SK-N-SH (cell line): ENCODE results near the gene KCNQ4. TPM values are rescaled to one million over a fixed set of nuclear protein-coding genes. Genes with fewer than 3 reads are reported as not detected.
A peak's percentile ranks its signal among the peaks of the same experiment; 100 is the strongest.

Experiments
- CTCF ChIA-PET: fragments of 300-600, 350-600 bp; formaldehyde crosslinking; extraction: SDS; loops from one replicate; lab custom pipeline; 2021; lab: Yijun Ruan, JAX
- POLR2A ChIA-PET: fragments of 350-600 bp; sonication (Branson Sonifier 250); formaldehyde crosslinking; extraction: SDS; loops from one replicate; lab custom pipeline; 2020; ENCODE audit warnings: antibody characterized with exemption, inconsistent platforms; lab: Yijun Ruan, JAX
- DNase-seq: peaks from one replicate; pipeline ENCODE4 v3.0.0; 2012
- H2AFZ ChIP-seq: fragments of 200-600 bp; sonication (generic); 2 replicates; pipeline ENCODE4 v1.8.1; 2016; ENCODE audit warnings: antibody characterized with exemption, mild to moderate bottlenecking, low read depth
- H3F3A ChIP-seq: fragments of 200-600 bp; sonication (generic); replicated peaks from 2 replicates; pipeline ENCODE3; 2016; ENCODE audit warnings: antibody characterized with exemption, mild to moderate bottlenecking; ENCODE audit not compliant: insufficient read depth
- H3K27ac ChIP-seq, 2 experiments: fragments of 200-500 bp in 1 of 2; fragments of 200-600 bp in 1 of 2; sonication (Bioruptor generic) in 1 of 2; sonication (generic), shearing (Covaris generic) in 1 of 2; 2 replicates each; pipeline versions ENCODE4 v1.5.1 to v1.6.1; 2014 to 2016; ENCODE audit warnings: low read depth in 2 of 2, inconsistent platforms in 1 of 2, low read length in 1 of 2, mild to moderate bottlenecking in 1 of 2, mixed read lengths in 1 of 2
- H3K27me3 ChIP-seq: fragments of 200-600 bp; sonication (generic), shearing (Covaris generic); 2 replicates; pipeline ENCODE4 v1.6.1; 2016; ENCODE audit warnings: mixed run types; ENCODE audit not compliant: insufficient read depth
- H3K36me3 ChIP-seq, 2 experiments: fragments of 200-500 bp in 1 of 2; fragments of 200-600 bp in 1 of 2; sonication (Bioruptor generic) in 1 of 2; sonication (generic) in 1 of 2; replicated peaks in 1 of 2; 2 replicates each; pipeline versions ENCODE3 to v1.5.1; 2014 to 2016; ENCODE audit warnings: low read length in 1 of 2, mild to moderate bottlenecking in 1 of 2; ENCODE audit not compliant: insufficient read depth in 2 of 2, control insufficient read depth in 1 of 2
- H3K4me1 ChIP-seq, 2 experiments: fragments of 200-500 bp in 1 of 2; fragments of 200-600 bp in 1 of 2; sonication (Bioruptor generic) in 1 of 2; sonication (generic), shearing (Covaris generic) in 1 of 2; 2 replicates each; pipeline versions ENCODE4 v1.5.1 to v1.6.1; 2014 to 2016; ENCODE audit warnings: low read depth in 1 of 2, low read length in 1 of 2, mixed run types in 1 of 2; ENCODE audit not compliant: insufficient read depth in 2 of 2, control insufficient read depth in 1 of 2
- H3K4me2 ChIP-seq: fragments of 200-600 bp; sonication (generic), shearing (Covaris generic); 2 replicates; pipeline ENCODE4 v1.6.1; 2017; ENCODE audit warnings: mixed run types
- H3K4me3 ChIP-seq, 2 experiments: fragments of 200-500 bp in 1 of 2; fragments of 200-600 bp in 1 of 2; sonication (Bioruptor generic) in 1 of 2; sonication (generic), shearing (Covaris generic) in 1 of 2; 2 replicates each; pipeline versions ENCODE4 v1.5.1 to v1.8.1; 2014 to 2016; ENCODE audit warnings: low read depth in 2 of 2, inconsistent platforms in 1 of 2, low read length in 1 of 2, mild to moderate bottlenecking in 1 of 2, mixed read lengths in 1 of 2, moderate library complexity in 1 of 2
- H3K79me2 ChIP-seq: fragments of 200-600 bp; sonication (generic); 2 replicates; pipeline ENCODE4 v1.8.1; 2017; ENCODE audit warnings: mild to moderate bottlenecking; ENCODE audit not compliant: insufficient read depth
- H3K9ac ChIP-seq: fragments of 200-600 bp; sonication (generic); 2 replicates; pipeline ENCODE4 v1.6.1; 2017; ENCODE audit warnings: mixed run types
- H3K9me2 ChIP-seq: fragments of 200-600 bp; sonication (generic); 2 replicates; pipeline ENCODE4 v1.6.1; 2017; ENCODE audit warnings: mixed run types
- H3K9me3 ChIP-seq: fragments of 200-600 bp; sonication (generic); 2 replicates; pipeline ENCODE4 v1.6.1; 2017; ENCODE audit warnings: mixed run types, mild to moderate bottlenecking, moderate library complexity
- H4K20me1 ChIP-seq: fragments of 200-600 bp; sonication (generic); 2 replicates; pipeline ENCODE4 v1.6.1; 2017; ENCODE audit warnings: mild to moderate bottlenecking, mixed run types; ENCODE audit not compliant: insufficient read depth
- CHD2 ChIP-seq: fragments of 150-350 bp; IDR thresholded peaks from 2 replicates; pipeline ENCODE4 v1.6.1; 2018; ENCODE audit warnings: low read length; ENCODE audit not compliant: partially characterized antibody
- CTCF ChIP-seq: fragments of 200-600 bp; sonication (generic); IDR thresholded peaks from 2 replicates; pipeline ENCODE4 v1.6.1; 2017; ENCODE audit warnings: antibody characterized with exemption, mild to moderate bottlenecking, moderate library complexity
- ELF1 ChIP-seq: IDR thresholded peaks from 2 replicates; pipeline ENCODE4 v1.4.0; 2012
- EP300 ChIP-seq, 2 experiments: IDR thresholded peaks; 2 replicates each; pipeline versions ENCODE4 v1.4.0 to v1.6.1; 2012; ENCODE audit warnings: borderline replicate concordance in 1 of 2, low read depth in 1 of 2, low read length in 1 of 2
- EZH2phosphoT487 ChIP-seq: fragments of 200-600 bp; sonication (generic); IDR thresholded peaks from 2 replicates; pipeline ENCODE4 v1.6.1; 2017; ENCODE audit warnings: low read depth, mixed run types, mild to moderate bottlenecking, antibody characterized with exemption, moderate library complexity, borderline replicate concordance
- FOSL2 ChIP-seq: IDR thresholded peaks from 2 replicates; pipeline ENCODE4 v1.4.0; 2012; ENCODE audit warnings: low read depth, mild to moderate bottlenecking, moderate library complexity, borderline replicate concordance
- FOXJ3 ChIP-seq: sonication (generic); formaldehyde crosslinking; IDR thresholded peaks from 2 replicates; pipeline ENCODE4 v1.5.1; 2020; ENCODE audit warnings: mild to moderate bottlenecking, missing genetic modification reagents
- GABPA ChIP-seq: IDR thresholded peaks from 2 replicates; pipeline ENCODE4 v1.4.0; 2012; ENCODE audit warnings: low read depth, mild to moderate bottlenecking
- IRF3 ChIP-seq: fragments of 150-350 bp; IDR thresholded peaks from 2 replicates; pipeline ENCODE4 v1.6.1; 2016; ENCODE audit warnings: mild to moderate bottlenecking, low read depth, low read length
- JUND ChIP-seq: IDR thresholded peaks from 2 replicates; pipeline ENCODE4 v1.4.0; 2012
- MAX ChIP-seq: IDR thresholded peaks from 2 replicates; pipeline ENCODE4 v1.4.0; 2012; ENCODE audit warnings: low read depth
- MEF2A ChIP-seq: IDR thresholded peaks from 2 replicates; pipeline ENCODE4 v1.4.0; 2012; ENCODE audit warnings: low read depth, borderline replicate concordance
- NFIC ChIP-seq: IDR thresholded peaks from 2 replicates; pipeline ENCODE4 v1.4.0; 2012; ENCODE audit warnings: borderline replicate concordance
- POLR2AphosphoS5 ChIP-seq: IDR thresholded peaks from 2 replicates; pipeline ENCODE4 v1.6.1; 2012; ENCODE audit warnings: low read depth, low read length
- RAD21 ChIP-seq: IDR thresholded peaks from 2 replicates; pipeline ENCODE4 v1.6.1; 2012; ENCODE audit warnings: mild to moderate bottlenecking, low read length
- RCOR1 ChIP-seq: fragments of 150-350 bp; IDR thresholded peaks from 2 replicates; pipeline ENCODE4 v1.6.1; 2017; ENCODE audit warnings: antibody characterized with exemption, low read length
- RFX5 ChIP-seq: IDR thresholded peaks from 2 replicates; pipeline ENCODE4 v1.6.1; 2012; ENCODE audit warnings: mild to moderate bottlenecking, improper control_type of control experiment, low read length
- RXRA ChIP-seq: IDR thresholded peaks from 2 replicates; pipeline ENCODE4 v1.4.0; 2012; ENCODE audit warnings: low read depth, mild to moderate bottlenecking, borderline replicate concordance
- SIN3A ChIP-seq: IDR thresholded peaks from 2 replicates; pipeline ENCODE4 v1.6.1; 2012; ENCODE audit warnings: low read depth, mild to moderate bottlenecking, low read length, moderate library complexity, borderline replicate concordance
- SMC3 ChIP-seq: IDR thresholded peaks from 2 replicates; pipeline ENCODE4 v1.6.1; 2012; ENCODE audit warnings: low read depth, low read length, improper control_type of control experiment
- TAF1 ChIP-seq: IDR thresholded peaks from 2 replicates; pipeline ENCODE4 v1.6.1; 2012; ENCODE audit warnings: low read depth, mild to moderate bottlenecking, low read length, moderate library complexity, borderline replicate concordance
- TCF12 ChIP-seq: IDR thresholded peaks from 2 replicates; pipeline ENCODE4 v1.4.0; 2012
- TEAD4 ChIP-seq: IDR thresholded peaks from 2 replicates; pipeline ENCODE4 v1.4.0; 2012; ENCODE audit warnings: mild to moderate bottlenecking, borderline replicate concordance; ENCODE audit not compliant: insufficient read depth
- USF1 ChIP-seq: IDR thresholded peaks from 2 replicates; pipeline ENCODE4 v1.4.0; 2012; ENCODE audit warnings: low read depth, borderline replicate concordance
- USF2 ChIP-seq: fragments of 150-350 bp; IDR thresholded peaks from 2 replicates; pipeline ENCODE4 v1.6.1; 2017; ENCODE audit warnings: antibody characterized with exemption, low read length, low read depth, borderline replicate concordance
- YY1 ChIP-seq: IDR thresholded peaks from 2 replicates; pipeline ENCODE4 v1.4.0; 2012; ENCODE audit warnings: low read depth, mild to moderate bottlenecking
- ZBTB33 ChIP-seq: IDR thresholded peaks from 2 replicates; pipeline ENCODE4 v1.4.0; 2012; ENCODE audit warnings: low read depth, borderline replicate concordance
- WGBS: methylation state at CpG from one replicate; pipeline ENCODE4 v1.1.6; 2017; ENCODE audit warnings: low lambda C conversion rate; 5-methylcytosine and 5-hydroxymethylcytosine counted together
- polyA plus RNA-seq, 3 experiments: library from polyadenylated mRNA; depleted of rRNA; stranded (reverse); fragments of >200 nt; gene quantifications; 2 replicates each; pipeline ENCODE4 v1.2.3, GENCODE V29; 2012

Gene KCNQ4
- polyA plus RNA-seq, 1 of the 3 experiments (the other 2 are of a cell fraction) = 0.15 TPM

- Histone ChIP-seq H3K9ac (no peak overlapping the region), H2AFZ (0 out of 2 replicates have a peak overlapping the region, but pooled peaks have one; percentile 30), H3K4me1 (no peaks in the 10 kb centered on the region; a peak in 1 of 4 replicates), H3K36me3 (no peaks in the 10 kb centered on the region), H3K27me3 (no peaks in the 10 kb centered on the region), H3K9me2 (no peaks in the 10 kb centered on the region), H3K4me2 (no peak overlapping the region), H3K79me2 (no peaks in the 10 kb centered on the region), H3K9me3 (no peaks in the 10 kb centered on the region), H3K27ac (no peak overlapping the region), H3F3A (no peaks in the 10 kb centered on the region), H4K20me1 (no peaks in the 10 kb centered on the region), H3K4me3 (no peak overlapping the region)
- 42% methylated on average over 5 of the region's 12 CpGs for WGBS
- ChIA-PET POLR2A (interaction anchor here (0.5 kb wide), 1 partner anchor 96 kb away, joined by 3 read pairs; no protein-coding TSS in a partner anchor), CTCF (interaction anchor here (0.6 to 17.4 kb wide), 77 partner anchors 8 to 559 kb away, joined by 3 to 339 read pairs (median 4); partner anchors contain the start of genes CITED4, NFYC, RIMS3 and ZNF684)
- peak; percentile 78 for DNase-seq
- TF ChIP-seq RXRA = no peak
- no peak for TF ChIP-seq TCF12
- no peak for TF ChIP-seq EZH2phosphoT487
- TF ChIP-seq RFX5 = no peak
- TF ChIP-seq JUND = no peak
- peak; percentile 85 for TF ChIP-seq SMC3
- TF ChIP-seq IRF3 = no peak
- TF ChIP-seq TAF1 = no peak
- TF ChIP-seq YY1 = no peak
- TF ChIP-seq MEF2A = no peak
- no peak for TF ChIP-seq SIN3A
- TF ChIP-seq GABPA = no peak
- TF ChIP-seq ZBTB33 = no peak
- TF ChIP-seq MAX = no peak
- no peak for TF ChIP-seq FOXJ3 (CRISPR knock-in tag)
- no peak for TF ChIP-seq RCOR1
- TF ChIP-seq FOSL2 = no peak
- TF ChIP-seq ELF1 = no peak
- TF ChIP-seq TEAD4 = no peak
- TF ChIP-seq USF1 = no peak
- no peak for TF ChIP-seq CHD2
- peak; percentile 84 for TF ChIP-seq CTCF
- TF ChIP-seq POLR2AphosphoS5 = no peak
- no peak for TF ChIP-seq NFIC
- TF ChIP-seq USF2 = no peak
- TF ChIP-seq EP300 (IDR thresholded peaks at IDR 0.05; ENCODE audit: borderline replicate concordance in 1 of 2, low read depth in 1 of 2, low read length in 1 of 2) = no peak
- TF ChIP-seq RAD21 = peak; percentile 89
Observed at GRCh38 chr1:40849801-40850592, 66.4 kb downstream of the KCNQ4 start.
